Ishikawa (cell line): ENCODE measurements around the gene KLHL3.

Experiments
- CEBPB ChIP-seq: IDR thresholded peaks from 2 replicates; pipeline ENCODE4 v1.6.1; 2012
- CREB1 ChIP-seq: IDR thresholded peaks from 2 replicates; pipeline ENCODE4 v1.6.1; 2012; ENCODE audit warnings: low read depth
- EGR1 ChIP-seq: IDR thresholded peaks from 2 replicates; pipeline ENCODE4 v1.6.1; 2012
- EP300 ChIP-seq: IDR thresholded peaks from 2 replicates; pipeline ENCODE4 v1.6.1; 2012; ENCODE audit warnings: borderline replicate concordance
- FOXM1 ChIP-seq: IDR thresholded peaks from 2 replicates; pipeline ENCODE4 v1.6.1; 2012; ENCODE audit warnings: low read depth, borderline replicate concordance
- NFIC ChIP-seq: IDR thresholded peaks from 2 replicates; pipeline ENCODE4 v1.6.1; 2012
- RAD21 ChIP-seq: IDR thresholded peaks from 2 replicates; pipeline ENCODE4 v1.6.1; 2012; ENCODE audit warnings: low read depth
- TAF1 ChIP-seq: IDR thresholded peaks from 2 replicates; pipeline ENCODE4 v1.6.1; 2012; ENCODE audit warnings: low read depth, mild to moderate bottlenecking
- TCF12 ChIP-seq: IDR thresholded peaks from 2 replicates; pipeline ENCODE4 v1.6.1; 2012; ENCODE audit warnings: low read depth
- TEAD4 ChIP-seq: IDR thresholded peaks from 2 replicates; pipeline ENCODE4 v1.6.1; 2012
- YY1 ChIP-seq: IDR thresholded peaks from 2 replicates; pipeline ENCODE4 v1.6.1; 2012; ENCODE audit warnings: low read depth
- ZBTB7A ChIP-seq: IDR thresholded peaks from 2 replicates; pipeline ENCODE4 v1.6.1; 2012; ENCODE audit warnings: low read depth
- TF ChIP-seq, protein P1 (sequence below): IDR thresholded peaks from 2 replicates; pipeline ENCODE4 v1.6.1; 2012; ENCODE audit warnings: low read depth, mild to moderate bottlenecking
- TF ChIP-seq, protein P2 (sequence below): IDR thresholded peaks from 2 replicates; pipeline ENCODE4 v1.6.1; 2012
- TF ChIP-seq, protein P3 (sequence below): IDR thresholded peaks from 2 replicates; pipeline ENCODE4 v1.6.1; 2012

KLHL3 gene

DNA sequence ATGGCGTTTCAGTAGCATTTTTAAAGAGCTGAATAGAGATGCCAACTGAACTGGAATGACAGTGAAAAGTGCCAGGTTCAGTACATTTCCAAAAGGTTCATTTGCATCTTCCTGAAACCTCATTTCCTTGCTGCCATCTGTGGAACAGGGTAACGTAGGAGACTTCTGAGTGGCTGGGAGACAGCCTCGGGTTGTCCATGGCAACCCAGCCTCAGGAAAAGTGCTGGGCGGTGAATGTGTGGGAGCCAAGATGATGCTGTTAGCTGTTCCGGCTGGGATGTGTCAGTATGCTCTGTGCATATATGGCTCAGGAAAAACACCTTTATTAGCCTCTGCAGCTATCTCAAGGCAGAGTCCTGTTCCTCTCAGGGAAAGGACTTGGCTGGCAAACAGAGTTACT, 87.5 kb downstream of the KLHL3 start:
- TF ChIP-seq, protein P1, sequence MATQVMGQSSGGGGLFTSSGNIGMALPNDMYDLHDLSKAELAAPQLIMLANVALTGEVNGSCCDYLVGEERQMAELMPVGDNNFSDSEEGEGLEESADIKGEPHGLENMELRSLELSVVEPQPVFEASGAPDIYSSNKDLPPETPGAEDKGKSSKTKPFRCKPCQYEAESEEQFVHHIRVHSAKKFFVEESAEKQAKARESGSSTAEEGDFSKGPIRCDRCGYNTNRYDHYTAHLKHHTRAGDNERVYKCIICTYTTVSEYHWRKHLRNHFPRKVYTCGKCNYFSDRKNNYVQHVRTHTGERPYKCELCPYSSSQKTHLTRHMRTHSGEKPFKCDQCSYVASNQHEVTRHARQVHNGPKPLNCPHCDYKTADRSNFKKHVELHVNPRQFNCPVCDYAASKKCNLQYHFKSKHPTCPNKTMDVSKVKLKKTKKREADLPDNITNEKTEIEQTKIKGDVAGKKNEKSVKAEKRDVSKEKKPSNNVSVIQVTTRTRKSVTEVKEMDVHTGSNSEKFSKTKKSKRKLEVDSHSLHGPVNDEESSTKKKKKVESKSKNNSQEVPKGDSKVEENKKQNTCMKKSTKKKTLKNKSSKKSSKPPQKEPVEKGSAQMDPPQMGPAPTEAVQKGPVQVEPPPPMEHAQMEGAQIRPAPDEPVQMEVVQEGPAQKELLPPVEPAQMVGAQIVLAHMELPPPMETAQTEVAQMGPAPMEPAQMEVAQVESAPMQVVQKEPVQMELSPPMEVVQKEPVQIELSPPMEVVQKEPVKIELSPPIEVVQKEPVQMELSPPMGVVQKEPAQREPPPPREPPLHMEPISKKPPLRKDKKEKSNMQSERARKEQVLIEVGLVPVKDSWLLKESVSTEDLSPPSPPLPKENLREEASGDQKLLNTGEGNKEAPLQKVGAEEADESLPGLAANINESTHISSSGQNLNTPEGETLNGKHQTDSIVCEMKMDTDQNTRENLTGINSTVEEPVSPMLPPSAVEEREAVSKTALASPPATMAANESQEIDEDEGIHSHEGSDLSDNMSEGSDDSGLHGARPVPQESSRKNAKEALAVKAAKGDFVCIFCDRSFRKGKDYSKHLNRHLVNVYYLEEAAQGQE, result no peak
- TF ChIP-seq TEAD4 (no peak), FOXM1 (no peak), YY1 (no peak), CREB1 (no peak), NFIC (no peak), CEBPB (no peak), EP300 (no peak), RAD21 (no peak), TCF12 (no peak), EGR1 (no peak), ZBTB7A (no peak), TAF1 (no peak)
- TF ChIP-seq, protein P2, sequence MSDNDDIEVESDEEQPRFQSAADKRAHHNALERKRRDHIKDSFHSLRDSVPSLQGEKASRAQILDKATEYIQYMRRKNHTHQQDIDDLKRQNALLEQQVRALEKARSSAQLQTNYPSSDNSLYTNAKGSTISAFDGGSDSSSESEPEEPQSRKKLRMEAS, result no peak
- TF ChIP-seq, protein P3, sequence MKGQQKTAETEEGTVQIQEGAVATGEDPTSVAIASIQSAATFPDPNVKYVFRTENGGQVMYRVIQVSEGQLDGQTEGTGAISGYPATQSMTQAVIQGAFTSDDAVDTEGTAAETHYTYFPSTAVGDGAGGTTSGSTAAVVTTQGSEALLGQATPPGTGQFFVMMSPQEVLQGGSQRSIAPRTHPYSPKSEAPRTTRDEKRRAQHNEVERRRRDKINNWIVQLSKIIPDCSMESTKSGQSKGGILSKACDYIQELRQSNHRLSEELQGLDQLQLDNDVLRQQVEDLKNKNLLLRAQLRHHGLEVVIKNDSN, result no peak

DNA sequence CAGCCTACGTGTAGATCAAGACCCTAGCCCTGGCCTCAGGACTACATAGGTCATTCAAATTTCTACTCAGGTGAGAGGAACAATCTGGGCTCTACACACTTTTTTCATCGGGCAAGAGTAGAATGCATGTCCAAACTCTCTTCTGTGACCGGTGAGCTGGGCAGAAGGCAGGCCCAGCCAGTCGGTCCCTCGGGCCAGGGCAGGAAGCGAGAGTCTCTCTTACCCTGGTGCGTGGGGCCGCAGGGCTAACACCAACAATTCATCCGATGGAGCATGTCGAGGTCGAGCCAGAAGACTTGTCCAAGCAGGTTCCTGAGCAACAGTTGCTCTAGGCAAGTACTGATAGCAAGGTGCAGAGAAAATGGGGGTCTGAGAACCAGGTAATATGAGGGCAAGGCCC, 88.5 kb downstream of the KLHL3 start:
- no peak for TF ChIP-seq RAD21

DNA sequence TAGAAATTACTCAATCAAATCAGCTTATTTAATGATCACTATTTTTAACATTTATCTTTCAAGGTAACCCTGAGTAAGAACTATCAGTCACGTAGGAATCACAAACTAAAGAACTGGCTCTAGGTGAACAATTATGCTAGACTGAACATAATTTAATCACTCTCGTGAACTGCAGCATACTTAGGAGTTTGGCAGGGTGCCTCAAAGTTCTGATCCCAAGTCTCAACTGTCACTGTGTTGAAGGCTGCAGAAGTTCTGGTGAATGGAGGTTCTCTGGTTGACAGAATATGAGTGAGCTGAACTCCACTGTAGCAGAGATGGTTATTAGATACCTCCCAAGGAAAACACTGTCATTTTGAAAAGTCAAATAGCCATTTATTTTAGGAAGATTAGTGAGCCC, 89.1 kb downstream of the KLHL3 start:
- TF ChIP-seq CREB1 (no peak), TCF12 (no peak), CEBPB (no peak), YY1 (no peak), TEAD4 (no peak), ZBTB7A (no peak), RAD21 (no peak), FOXM1 (no peak)
- TF ChIP-seq, protein P3, result no peak

DNA sequence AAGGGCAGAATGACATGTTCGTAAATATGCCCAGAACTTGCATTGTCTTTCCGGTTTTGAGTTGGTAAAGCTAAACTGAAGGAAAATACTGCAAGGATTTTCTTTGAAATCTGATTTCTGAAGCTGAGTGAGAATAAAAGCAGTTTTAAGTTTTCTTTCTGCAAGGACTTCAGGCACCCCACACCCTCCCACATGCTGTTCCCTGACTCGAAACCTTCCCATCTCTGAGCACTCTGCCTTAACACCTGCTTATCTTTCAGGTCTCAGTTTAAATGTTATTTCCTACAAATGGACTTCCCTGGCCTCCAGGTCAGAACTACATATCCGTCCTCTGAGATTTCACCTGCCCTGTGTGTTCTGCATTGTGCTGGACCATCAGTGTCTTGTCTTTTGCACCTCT, 93.8 kb downstream of the KLHL3 start:
- no peak for TF ChIP-seq CREB1
- TF ChIP-seq NFIC, result no peak
- TF ChIP-seq, protein P2, result no peak

DNA sequence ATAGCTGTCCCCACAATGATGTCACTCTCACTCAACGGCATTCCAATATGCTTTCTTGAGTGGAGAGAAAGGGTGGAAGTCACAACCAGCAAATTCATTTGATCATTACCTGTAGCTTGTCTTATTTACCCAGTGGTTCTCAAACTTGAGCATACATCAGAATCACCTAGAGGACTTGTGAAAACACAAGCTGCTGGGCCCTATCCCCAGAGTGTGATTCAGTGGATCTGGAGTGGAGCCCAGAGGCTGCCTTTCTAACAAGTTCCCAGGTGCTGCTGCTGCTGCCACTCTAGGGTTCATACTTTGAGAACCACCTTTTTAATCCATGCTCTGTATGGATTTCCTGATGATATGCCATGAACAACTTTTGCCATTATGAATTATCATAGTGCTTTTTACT, 94.7 kb downstream of the KLHL3 start:
- TF ChIP-seq, protein P1, result no peak
- TF ChIP-seq YY1 (no peak), CEBPB (no peak), CREB1 (no peak), TEAD4 (no peak)

DNA sequence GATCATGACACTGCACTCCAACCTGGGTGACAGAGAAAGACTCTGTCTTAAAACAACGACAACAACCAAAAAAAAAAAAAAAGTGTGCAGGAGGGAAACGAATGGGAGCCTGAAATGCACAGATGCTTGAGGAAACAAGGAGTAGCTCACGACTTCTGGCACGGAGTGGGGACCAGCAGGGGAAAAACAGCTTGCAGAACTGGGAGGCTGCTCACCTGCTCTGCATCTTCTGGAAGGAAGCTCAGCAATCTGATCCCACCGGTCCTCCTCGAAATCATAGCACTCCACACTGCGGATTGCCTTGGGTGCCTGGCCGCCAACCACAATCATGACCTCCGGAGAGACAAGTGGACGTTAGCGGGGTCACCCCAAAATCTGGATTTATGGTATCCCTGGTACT, 96.2 kb downstream of the KLHL3 start:
- TF ChIP-seq, protein P3, result no peak
- TF ChIP-seq YY1 (no peak), TEAD4 (no peak), CEBPB (no peak)

DNA sequence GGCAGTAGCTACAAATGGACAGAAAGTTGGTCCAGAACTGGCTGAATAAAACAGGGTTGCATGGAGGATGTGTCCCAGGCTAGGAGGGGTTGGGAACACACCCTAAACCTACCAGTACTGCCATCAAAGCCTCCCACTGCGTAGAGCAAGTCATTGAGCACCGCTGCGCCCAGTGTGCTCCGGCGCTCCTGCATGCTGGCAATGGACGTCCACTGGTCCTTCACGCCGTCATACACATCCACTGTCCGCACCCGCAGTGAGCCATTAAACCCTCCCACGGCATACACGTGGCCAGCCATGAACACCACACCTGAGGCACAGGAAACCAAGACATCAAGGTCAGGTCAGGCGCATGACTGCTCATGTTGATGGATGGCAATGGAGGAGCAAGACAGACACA, 97.0 kb downstream of the KLHL3 start:
- TF ChIP-seq ZBTB7A, result no peak
- no peak for TF ChIP-seq EP300
- TF ChIP-seq CREB1, result no peak
- TF ChIP-seq, protein P1, result no peak
